Liver (tissue), 9 donors: Measurements from ENCODE around the gene CPOX. TPM values are rescaled to one million over a fixed set of nuclear protein-coding genes. Genes with fewer than 3 reads are reported as not detected.

Experiments
- DNase-seq: peaks from one replicate; pipeline ENCODE4 v3.0.0-alpha.2; 2017; ENCODE audit warnings: low spot score
- H3K27ac ChIP-seq, 2 donors: one replicate each; pipeline ENCODE4 v1.7.0; 2013; ENCODE audit warnings: inconsistent platforms in 2 of 2, low read length in 2 of 2, control low read depth in 1 of 2, low read depth in 1 of 2, mild to moderate bottlenecking in 1 of 2
- H3K27me3 ChIP-seq, 4 donors: one replicate each; pipeline versions ENCODE4 v1.6.1 to v1.7.0; 2013; ENCODE audit warnings: low read length in 3 of 4, inconsistent platforms in 1 of 4, mild to moderate bottlenecking in 1 of 4, moderate library complexity in 1 of 4; ENCODE audit not compliant: control insufficient read depth in 4 of 4, insufficient read depth in 4 of 4
- H3K36me3 ChIP-seq, 4 donors: one replicate each; pipeline versions ENCODE4 v1.6.1 to v1.7.0; 2013; ENCODE audit warnings: low read length in 3 of 4, mild to moderate bottlenecking in 3 of 4, low read depth in 1 of 4, moderate library complexity in 1 of 4; ENCODE audit not compliant: control insufficient read depth in 4 of 4, insufficient read depth in 3 of 4
- H3K4me1 ChIP-seq, 4 donors: one replicate each; pipeline versions ENCODE4 v1.6.1 to v1.7.0; 2013; ENCODE audit warnings: low read length in 3 of 4, mild to moderate bottlenecking in 3 of 4, moderate library complexity in 1 of 4; ENCODE audit not compliant: control insufficient read depth in 4 of 4, insufficient read depth in 4 of 4
- H3K4me3 ChIP-seq, 3 donors: one replicate each; pipeline versions ENCODE4 v1.6.1 to v1.7.0; 2013; ENCODE audit warnings: low read length in 3 of 3, control low read depth in 1 of 3, low read depth in 1 of 3, mild to moderate bottlenecking in 1 of 3
- H3K9ac ChIP-seq, 2 donors: one replicate each; pipeline ENCODE4 v1.7.0; 2013; ENCODE audit warnings: low read length in 2 of 2, mild to moderate bottlenecking in 2 of 2, moderate library complexity in 2 of 2, control low read depth in 1 of 2, low read depth in 1 of 2
- H3K9me3 ChIP-seq, 4 donors: one replicate each; pipeline versions ENCODE4 v1.6.1 to v1.7.0; 2013; ENCODE audit warnings: low read length in 3 of 4; ENCODE audit not compliant: control insufficient read depth in 4 of 4
- EGR1 ChIP-seq, 2 donors: IDR thresholded peaks; 2 replicates each; pipeline ENCODE4 v1.6.1; 2016 to 2018; ENCODE audit warnings: antibody characterized with exemption in 2 of 2, low read depth in 2 of 2
- FOXA1 ChIP-seq: IDR thresholded peaks from 2 replicates; pipeline ENCODE4 v1.6.1; 2016; ENCODE audit warnings: antibody characterized with exemption
- FOXA2 ChIP-seq: IDR thresholded peaks from 2 replicates; pipeline ENCODE4 v1.6.1; 2016; ENCODE audit warnings: antibody characterized with exemption
- GABPA ChIP-seq, 2 donors: IDR thresholded peaks in 1 of 2; conservative IDR thresholded peaks in 1 of 2; 2 replicates each; pipeline ENCODE4 v1.6.1; 2016; ENCODE audit warnings: antibody characterized with exemption in 2 of 2, mild to moderate bottlenecking in 1 of 2, moderate library complexity in 1 of 2
- HNF4G ChIP-seq: IDR thresholded peaks from 2 replicates; pipeline ENCODE4 v1.6.1; 2016; ENCODE audit warnings: antibody characterized with exemption
- JUND ChIP-seq, 2 donors: IDR thresholded peaks; 2 replicates each; pipeline ENCODE4 v1.6.1; 2016; ENCODE audit warnings: antibody characterized with exemption in 2 of 2
- RAD21 ChIP-seq, 2 donors: IDR thresholded peaks; 2 replicates each; pipeline ENCODE4 v1.6.1; 2016; ENCODE audit warnings: antibody characterized with exemption in 2 of 2, mild to moderate bottlenecking in 2 of 2
- RXRA ChIP-seq, 2 donors: IDR thresholded peaks; 2 replicates each; pipeline ENCODE4 v1.6.1; 2017 to 2018; ENCODE audit warnings: antibody characterized with exemption in 2 of 2, mild to moderate bottlenecking in 1 of 2
- SP1 ChIP-seq: IDR thresholded peaks from 2 replicates; pipeline ENCODE4 v1.6.1; 2018; ENCODE audit warnings: antibody characterized with exemption, mild to moderate bottlenecking
- TAF1 ChIP-seq: conservative IDR thresholded peaks from 2 replicates; pipeline ENCODE4 v1.6.1; 2016; ENCODE audit warnings: antibody characterized with exemption, mild to moderate bottlenecking
- YY1 ChIP-seq: IDR thresholded peaks from 2 replicates; pipeline ENCODE4 v1.6.1; 2016; ENCODE audit warnings: antibody characterized with exemption, mild to moderate bottlenecking
- whole genome bisulfite sequencing: extraction: QIAGEN DNeasy Blood & Tissue Kit; methylation state at CpG from one replicate; pipeline ENCODE4 v1.1.7; 2013; 5-methylcytosine and 5-hydroxymethylcytosine counted together
- polyA plus RNA-seq, 2 donors: library from polyadenylated mRNA; stranded (reverse) in 1 of 2; unstranded in 1 of 2; fragments of 200-250 nt in 1 of 2; fragments of >200 nt in 1 of 2; fragmentation: Nextera tagmentation in 1 of 2; extraction: Ambion mirVana in 1 of 2; gene quantifications; one replicate each; pipeline versions ENCODE4 v1.2.1 to v1.2.3, GENCODE V29; 2013 to 2015
- total RNA-seq, 2 donors: library from RNA; depleted of rRNA; stranded (reverse); fragments of >200 nt; gene quantifications; one replicate each; pipeline ENCODE4 v1.2.3, GENCODE V29; 2014
- TF ChIP-seq, protein P1 (sequence below): IDR thresholded peaks from 2 replicates; pipeline ENCODE4 v1.6.1; 2016; ENCODE audit warnings: antibody characterized with exemption
- TF ChIP-seq, protein P2 (sequence below): IDR thresholded peaks from 2 replicates; pipeline ENCODE4 v1.6.1; 2016; ENCODE audit warnings: antibody characterized with exemption
- TF ChIP-seq, protein P3 (sequence below): IDR thresholded peaks from 2 replicates; pipeline ENCODE4 v1.6.1; 2016; ENCODE audit warnings: antibody characterized with exemption
- TF ChIP-seq, protein P4 (sequence below): IDR thresholded peaks from 2 replicates; pipeline ENCODE4 v1.6.1; 2016; ENCODE audit warnings: antibody characterized with exemption, mild to moderate bottlenecking
- TF ChIP-seq, protein P5 (sequence below): fragments of 150-350 bp; IDR thresholded peaks from 2 replicates; pipeline ENCODE4 v1.5.1; 2017; ENCODE audit warnings: improper control_type of control experiment, low read depth, low read length; ENCODE audit not compliant: missing input control
- donor health status: healthy.
- donor health status: healthy.
- donor health status: healthy.
- donor health status: healthy.
- donor health status: healthy.

CPOX gene
- total and polyA plus RNA-seq, 4 donors = 8.8 to 280 (median 16.3) TPM

DNA sequence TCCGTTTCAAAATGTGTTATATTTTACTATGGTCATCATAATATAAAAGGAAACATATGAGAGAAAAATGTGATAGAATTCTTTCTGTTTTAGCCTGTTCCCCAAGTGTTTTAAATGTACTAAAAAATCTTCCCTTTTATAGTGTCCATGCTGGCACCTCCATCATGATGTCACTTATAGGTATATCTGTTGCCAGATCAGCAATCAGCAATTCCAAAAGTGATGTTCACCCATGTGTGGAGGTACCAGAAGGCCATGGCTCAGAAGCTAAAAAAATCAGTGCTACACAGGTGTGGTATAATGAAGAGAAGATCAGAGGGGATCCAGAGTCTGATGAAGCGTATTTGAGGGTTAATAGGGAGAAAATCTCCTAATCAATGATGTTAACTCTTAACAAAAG, 62.7 kb downstream of the CPOX start:
- Histone ChIP-seq H3K36me3 (no peaks in the 10 kb centered on the region), H3K9ac (no peak overlapping the region), H3K27ac (no peak overlapping the region), H3K9me3 (no peaks in the 10 kb centered on the region), H3K4me3 (no peak overlapping the region), H3K4me1 (peaks cover 0 to 8% (median 0%) of the 10 kb centered on the region in 4 donors), H3K27me3 (no peaks in the 10 kb centered on the region)
- 94% methylated on average over 2 of the region's 2 CpGs for WGBS
- DNase-seq = no peak
- TF ChIP-seq HNF4G (no peak), SP1 (no peak), JUND (IDR thresholded peaks at IDR 0.05) (no peak), FOXA2 (no peak), YY1 (no peak), FOXA1 (no peak), GABPA (IDR thresholded peaks at IDR 0.05 in 1 of 2, conservative IDR thresholded peaks at IDR 0.05 in 1 of 2) (no peak), EGR1 (IDR thresholded peaks at IDR 0.05; ENCODE audit: low read depth in 2 of 2) (no peak)
- TF ChIP-seq, protein P1, sequence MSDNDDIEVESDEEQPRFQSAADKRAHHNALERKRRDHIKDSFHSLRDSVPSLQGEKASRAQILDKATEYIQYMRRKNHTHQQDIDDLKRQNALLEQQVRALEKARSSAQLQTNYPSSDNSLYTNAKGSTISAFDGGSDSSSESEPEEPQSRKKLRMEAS = no peak
- TF ChIP-seq, protein P2, sequence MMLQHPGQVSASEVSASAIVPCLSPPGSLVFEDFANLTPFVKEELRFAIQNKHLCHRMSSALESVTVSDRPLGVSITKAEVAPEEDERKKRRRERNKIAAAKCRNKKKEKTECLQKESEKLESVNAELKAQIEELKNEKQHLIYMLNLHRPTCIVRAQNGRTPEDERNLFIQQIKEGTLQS = no peak
- TF ChIP-seq, protein P3, sequence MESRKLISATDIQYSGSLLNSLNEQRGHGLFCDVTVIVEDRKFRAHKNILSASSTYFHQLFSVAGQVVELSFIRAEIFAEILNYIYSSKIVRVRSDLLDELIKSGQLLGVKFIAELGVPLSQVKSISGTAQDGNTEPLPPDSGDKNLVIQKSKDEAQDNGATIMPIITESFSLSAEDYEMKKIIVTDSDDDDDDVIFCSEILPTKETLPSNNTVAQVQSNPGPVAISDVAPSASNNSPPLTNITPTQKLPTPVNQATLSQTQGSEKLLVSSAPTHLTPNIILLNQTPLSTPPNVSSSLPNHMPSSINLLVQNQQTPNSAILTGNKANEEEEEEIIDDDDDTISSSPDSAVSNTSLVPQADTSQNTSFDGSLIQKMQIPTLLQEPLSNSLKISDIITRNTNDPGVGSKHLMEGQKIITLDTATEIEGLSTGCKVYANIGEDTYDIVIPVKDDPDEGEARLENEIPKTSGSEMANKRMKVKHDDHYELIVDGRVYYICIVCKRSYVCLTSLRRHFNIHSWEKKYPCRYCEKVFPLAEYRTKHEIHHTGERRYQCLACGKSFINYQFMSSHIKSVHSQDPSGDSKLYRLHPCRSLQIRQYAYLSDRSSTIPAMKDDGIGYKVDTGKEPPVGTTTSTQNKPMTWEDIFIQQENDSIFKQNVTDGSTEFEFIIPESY = no peak
- TF ChIP-seq, protein P4, sequence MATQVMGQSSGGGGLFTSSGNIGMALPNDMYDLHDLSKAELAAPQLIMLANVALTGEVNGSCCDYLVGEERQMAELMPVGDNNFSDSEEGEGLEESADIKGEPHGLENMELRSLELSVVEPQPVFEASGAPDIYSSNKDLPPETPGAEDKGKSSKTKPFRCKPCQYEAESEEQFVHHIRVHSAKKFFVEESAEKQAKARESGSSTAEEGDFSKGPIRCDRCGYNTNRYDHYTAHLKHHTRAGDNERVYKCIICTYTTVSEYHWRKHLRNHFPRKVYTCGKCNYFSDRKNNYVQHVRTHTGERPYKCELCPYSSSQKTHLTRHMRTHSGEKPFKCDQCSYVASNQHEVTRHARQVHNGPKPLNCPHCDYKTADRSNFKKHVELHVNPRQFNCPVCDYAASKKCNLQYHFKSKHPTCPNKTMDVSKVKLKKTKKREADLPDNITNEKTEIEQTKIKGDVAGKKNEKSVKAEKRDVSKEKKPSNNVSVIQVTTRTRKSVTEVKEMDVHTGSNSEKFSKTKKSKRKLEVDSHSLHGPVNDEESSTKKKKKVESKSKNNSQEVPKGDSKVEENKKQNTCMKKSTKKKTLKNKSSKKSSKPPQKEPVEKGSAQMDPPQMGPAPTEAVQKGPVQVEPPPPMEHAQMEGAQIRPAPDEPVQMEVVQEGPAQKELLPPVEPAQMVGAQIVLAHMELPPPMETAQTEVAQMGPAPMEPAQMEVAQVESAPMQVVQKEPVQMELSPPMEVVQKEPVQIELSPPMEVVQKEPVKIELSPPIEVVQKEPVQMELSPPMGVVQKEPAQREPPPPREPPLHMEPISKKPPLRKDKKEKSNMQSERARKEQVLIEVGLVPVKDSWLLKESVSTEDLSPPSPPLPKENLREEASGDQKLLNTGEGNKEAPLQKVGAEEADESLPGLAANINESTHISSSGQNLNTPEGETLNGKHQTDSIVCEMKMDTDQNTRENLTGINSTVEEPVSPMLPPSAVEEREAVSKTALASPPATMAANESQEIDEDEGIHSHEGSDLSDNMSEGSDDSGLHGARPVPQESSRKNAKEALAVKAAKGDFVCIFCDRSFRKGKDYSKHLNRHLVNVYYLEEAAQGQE = no peak

DNA sequence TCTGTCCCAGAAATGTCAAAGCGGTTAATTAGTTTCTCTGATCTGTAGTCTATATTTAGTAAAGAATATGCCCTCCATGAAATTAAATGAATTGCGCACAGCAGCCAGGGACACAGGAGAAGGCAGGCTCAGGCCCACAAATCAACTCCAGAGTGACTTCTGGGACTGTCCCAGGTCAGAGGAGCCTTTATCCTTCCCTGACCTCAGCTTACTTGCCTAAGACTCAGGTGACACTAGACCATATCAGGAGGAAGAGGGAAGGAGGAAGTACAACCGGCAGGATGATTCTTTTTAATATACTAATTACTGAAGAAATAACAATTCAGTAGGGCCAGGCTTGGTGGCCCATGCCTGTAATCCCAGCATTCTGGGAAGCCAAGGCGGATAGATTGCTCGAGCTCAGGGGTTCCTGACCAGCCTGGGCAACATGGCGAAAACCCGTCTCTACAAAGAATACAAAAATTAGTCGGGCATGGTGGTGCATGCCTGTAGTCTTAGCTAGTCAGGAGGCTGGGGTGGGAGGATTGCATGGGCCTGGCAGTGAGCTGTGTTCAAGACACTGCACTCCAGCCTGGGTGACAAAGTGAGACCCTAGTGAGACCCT, 63.5 kb downstream of the CPOX start:
- DNase-seq = no peak
- WGBS = 91% methylated on average over 8 of the region's 8 CpGs
- Histone ChIP-seq H3K4me1 (peaks cover 0 to 8% (median 0%) of the 10 kb centered on the region in 4 donors), H3K27ac (no peak overlapping the region), H3K9ac (no peak overlapping the region), H3K9me3 (no peaks in the 10 kb centered on the region), H3K27me3 (no peaks in the 10 kb centered on the region), H3K36me3 (no peaks in the 10 kb centered on the region), H3K4me3 (no peak overlapping the region)
- TF ChIP-seq RXRA (IDR thresholded peaks at IDR 0.05) (no peak), FOXA1 (no peak), GABPA (IDR thresholded peaks at IDR 0.05 in 1 of 2, conservative IDR thresholded peaks at IDR 0.05 in 1 of 2) (no peak), YY1 (no peak), RAD21 (IDR thresholded peaks at IDR 0.05) (no peak), EGR1 (IDR thresholded peaks at IDR 0.05; ENCODE audit: low read depth in 2 of 2) (no peak), FOXA2 (no peak), HNF4G (no peak), TAF1 (no peak), JUND (IDR thresholded peaks at IDR 0.05) (no peak)
- TF ChIP-seq, protein P3 = no peak
- TF ChIP-seq, protein P5, sequence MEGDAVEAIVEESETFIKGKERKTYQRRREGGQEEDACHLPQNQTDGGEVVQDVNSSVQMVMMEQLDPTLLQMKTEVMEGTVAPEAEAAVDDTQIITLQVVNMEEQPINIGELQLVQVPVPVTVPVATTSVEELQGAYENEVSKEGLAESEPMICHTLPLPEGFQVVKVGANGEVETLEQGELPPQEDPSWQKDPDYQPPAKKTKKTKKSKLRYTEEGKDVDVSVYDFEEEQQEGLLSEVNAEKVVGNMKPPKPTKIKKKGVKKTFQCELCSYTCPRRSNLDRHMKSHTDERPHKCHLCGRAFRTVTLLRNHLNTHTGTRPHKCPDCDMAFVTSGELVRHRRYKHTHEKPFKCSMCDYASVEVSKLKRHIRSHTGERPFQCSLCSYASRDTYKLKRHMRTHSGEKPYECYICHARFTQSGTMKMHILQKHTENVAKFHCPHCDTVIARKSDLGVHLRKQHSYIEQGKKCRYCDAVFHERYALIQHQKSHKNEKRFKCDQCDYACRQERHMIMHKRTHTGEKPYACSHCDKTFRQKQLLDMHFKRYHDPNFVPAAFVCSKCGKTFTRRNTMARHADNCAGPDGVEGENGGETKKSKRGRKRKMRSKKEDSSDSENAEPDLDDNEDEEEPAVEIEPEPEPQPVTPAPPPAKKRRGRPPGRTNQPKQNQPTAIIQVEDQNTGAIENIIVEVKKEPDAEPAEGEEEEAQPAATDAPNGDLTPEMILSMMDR = no peak
- TF ChIP-seq, protein P2 = no peak
- TF ChIP-seq, protein P1 = no peak
